Kasumi-1 (cell line): ENCODE measurements around the gene OR10G4.
"Not testable (repeated sequence)": the region's sequence is repeated elsewhere in the genome, so short reads cannot be mapped to it uniquely, and the experiment has no call there.

Experiments used
- DNase-seq, 2 experiments: peaks; one replicate each; lab custom pipeline; 2025; lab: John Stamatoyannopoulos, UW

OR10G4 gene, protein sequence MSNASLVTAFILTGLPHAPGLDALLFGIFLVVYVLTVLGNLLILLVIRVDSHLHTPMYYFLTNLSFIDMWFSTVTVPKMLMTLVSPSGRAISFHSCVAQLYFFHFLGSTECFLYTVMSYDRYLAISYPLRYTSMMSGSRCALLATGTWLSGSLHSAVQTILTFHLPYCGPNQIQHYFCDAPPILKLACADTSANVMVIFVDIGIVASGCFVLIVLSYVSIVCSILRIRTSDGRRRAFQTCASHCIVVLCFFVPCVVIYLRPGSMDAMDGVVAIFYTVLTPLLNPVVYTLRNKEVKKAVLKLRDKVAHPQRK

DNA sequence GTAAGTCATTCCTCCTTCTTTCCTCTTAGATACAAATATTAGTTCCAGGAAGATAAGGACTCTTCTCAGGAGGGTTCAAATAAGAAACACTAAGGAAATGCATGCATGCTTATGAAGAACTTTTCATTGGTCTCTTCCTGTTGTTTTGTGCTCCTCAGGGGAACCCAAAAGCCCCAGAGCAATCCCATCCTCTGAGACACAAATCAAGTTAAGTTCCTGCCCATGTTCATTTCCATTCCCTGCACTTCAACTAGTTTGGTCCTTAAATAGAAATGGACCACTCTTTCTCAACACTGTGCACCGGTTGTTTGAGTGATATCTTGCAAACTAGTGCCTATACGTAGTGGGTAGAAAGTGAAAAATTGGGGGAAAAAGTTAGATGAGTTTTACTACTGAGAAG lies at the start of gene OR10G4:
Gene OR10G4, plus strand, starts transcription at position 301 of the 400 bp plus-strand sequence. CDS start 2,578 bp downstream, outside the sequence.
- no peak for DNase-seq

DNA sequence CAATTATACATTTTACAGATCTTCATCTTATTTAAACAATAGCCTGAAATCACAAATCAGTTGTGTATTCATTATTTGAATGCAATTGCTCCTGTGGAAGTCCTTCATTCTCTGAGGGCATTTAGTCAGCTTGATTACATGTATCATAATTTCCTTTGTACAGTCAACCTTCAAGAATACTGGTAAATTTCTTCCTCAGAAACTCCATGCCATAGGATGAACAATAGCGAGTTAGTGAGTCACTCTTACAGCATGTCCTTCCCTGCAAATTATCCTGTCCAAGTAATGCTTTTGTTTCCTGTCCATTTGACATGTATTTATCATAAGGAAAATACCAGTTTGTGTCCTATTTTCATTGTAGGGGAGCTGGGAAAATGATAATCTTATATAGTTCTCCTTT lies 39.0 kb upstream of the OR10G4 start:
- DNase-seq = no peak

DNA sequence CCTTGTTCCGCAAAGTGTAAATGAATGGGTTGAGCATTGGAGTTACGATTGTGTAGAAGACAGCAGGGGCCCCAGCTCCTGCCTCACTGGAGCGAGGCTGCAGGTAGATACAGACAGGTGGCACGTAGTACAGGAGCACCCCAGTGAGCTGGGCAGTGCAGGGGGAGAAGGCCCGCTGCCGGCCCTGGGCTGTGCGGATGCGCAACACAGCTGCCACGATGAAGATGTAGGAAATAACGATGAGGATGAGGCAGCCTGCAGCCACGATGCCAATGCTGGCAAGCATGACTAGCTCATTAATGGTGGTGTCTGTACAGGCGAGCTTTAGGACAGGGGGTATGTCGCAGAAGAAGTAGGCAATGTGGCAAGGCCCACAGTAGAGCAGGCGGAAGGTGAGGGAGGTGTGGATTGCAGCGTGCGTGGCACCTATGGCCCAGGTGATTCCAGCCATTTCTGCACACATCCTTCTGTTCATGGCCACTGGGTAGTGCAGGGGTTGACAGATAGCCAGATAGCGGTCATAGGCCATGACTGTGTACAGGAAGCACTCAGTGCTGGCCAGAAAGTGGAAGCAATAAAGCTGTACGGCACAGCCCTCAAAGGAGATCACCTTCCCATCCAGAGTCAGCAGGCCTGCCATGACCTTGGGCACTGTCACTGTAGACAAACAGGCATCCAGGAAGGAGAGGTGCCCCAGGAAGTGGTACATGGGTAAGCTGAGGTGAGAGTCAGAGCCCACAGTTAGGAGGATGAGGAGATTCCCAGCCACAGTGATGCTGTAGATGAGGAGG lies 35.8 kb upstream of the OR10G4 start:
- no peak for DNase-seq

DNA sequence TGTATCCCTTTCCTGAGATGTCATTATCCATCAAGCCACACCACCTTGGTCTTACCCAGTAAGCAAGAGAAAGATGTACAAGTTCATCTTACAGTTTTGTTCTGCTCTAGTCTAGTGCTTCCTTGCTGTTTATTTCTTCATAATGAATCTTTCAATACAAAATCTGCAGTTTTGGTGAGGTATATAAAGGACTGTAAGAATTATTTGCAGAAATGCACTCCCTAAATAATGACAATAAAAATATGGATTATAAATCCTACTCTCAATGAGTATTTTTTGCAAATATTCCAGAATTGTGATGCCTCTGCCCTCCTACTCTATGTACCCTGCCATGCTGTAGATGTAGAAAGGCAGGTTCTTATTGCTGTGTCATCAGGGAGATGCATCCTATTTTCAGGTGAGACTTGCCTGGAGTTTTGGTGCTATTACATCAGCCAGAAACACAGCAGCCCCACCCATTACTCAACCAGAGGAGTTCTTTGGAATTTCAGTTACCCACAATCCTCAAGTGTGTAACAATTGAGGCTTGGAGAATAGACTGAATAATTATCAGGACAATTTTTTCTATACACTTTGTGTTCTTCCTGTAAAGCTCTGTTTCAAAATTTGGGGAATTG lies 35.0 kb upstream of the OR10G4 start, which contains the start of gene OR10S1:
Gene OR10S1, minus strand, starts transcription at position 51 of the 617 bp plus-strand sequence. CDS start 117 bp downstream, outside the sequence.
- DNase-seq = no peak

DNA sequence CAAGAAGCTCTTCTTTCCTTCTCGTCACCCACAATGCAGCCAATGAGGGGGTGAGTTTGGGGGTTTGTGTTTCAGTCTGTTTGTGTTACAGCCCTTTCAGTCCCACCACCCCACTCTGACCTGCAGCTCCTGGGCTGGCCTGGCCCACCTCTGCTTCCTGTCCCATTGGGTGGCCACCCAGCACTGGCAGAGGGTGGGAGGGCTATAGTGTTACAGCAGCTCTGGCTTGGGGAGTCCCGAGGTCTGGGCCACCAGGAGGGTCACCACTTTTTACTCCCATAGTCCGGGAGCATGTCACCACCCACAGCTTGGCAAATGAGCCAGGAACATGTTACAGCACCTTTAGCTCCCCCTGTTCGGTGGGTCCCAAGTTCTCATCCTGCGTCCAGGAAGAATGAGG lies 33.5 kb upstream of the OR10G4 start:
- no peak for DNase-seq

DNA sequence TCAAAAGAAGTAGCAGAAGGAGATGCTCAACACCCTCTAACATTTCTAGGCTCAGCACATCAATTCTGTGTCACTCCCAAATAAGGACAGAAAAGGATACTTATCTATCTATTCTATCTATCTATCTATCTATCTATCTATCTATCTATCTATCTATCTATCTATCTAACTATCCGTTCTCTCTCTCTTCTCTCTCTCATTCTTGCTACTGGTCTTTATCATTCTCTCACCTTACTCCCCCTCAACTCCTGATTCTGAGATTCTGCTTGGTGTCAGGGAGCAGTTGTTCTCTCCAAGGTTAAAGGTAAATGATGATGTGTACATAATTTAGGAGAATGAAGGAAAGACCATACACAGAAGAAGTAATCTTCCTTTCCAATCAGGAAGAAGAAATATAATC lies 17.7 kb upstream of the OR10G4 start, which contains the start of gene OR10G6:
Gene OR10G6, minus strand, starts transcription at position 43 of the 400 bp plus-strand sequence. Its CDS starts 0 bp downstream, at position 43.
- no peak for DNase-seq

DNA sequence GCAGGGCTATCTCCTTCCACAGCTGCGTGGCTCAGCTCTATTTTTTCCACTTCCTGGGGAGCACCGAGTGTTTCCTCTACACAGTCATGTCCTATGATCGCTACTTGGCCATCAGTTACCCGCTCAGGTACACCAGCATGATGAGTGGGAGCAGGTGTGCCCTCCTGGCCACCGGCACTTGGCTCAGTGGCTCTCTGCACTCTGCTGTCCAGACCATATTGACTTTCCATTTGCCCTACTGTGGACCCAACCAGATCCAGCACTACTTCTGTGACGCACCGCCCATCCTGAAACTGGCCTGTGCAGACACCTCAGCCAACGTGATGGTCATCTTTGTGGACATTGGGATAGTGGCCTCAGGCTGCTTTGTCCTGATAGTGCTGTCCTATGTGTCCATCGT lies 3.0 kb downstream of the OR10G4 start:
- DNase-seq = not testable (repeated sequence)

DNA sequence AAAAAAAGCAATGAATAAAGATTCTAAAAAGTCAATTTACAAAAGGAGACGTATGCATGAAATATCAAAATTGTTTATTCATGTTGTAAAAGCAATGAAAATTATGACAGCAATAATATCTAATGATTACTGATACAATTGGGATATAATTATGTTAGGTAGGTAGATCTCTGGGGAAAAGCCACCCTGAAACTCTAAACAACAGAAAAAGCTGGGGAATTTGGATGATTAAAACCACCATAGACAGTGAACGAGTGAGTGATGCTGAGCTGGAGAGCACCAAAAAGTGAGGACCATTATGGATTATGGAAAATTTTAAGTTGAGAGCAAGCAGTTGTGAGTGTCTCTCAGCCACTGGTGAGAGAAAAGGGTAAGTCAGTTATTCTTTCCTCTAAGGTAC lies 13.7 kb downstream of the OR10G4 start, which contains the start of gene OR10G8:
Gene OR10G8, plus strand, starts transcription at position 301 of the 400 bp plus-strand sequence. CDS start 2,825 bp downstream, outside the sequence.
- no peak for DNase-seq

DNA sequence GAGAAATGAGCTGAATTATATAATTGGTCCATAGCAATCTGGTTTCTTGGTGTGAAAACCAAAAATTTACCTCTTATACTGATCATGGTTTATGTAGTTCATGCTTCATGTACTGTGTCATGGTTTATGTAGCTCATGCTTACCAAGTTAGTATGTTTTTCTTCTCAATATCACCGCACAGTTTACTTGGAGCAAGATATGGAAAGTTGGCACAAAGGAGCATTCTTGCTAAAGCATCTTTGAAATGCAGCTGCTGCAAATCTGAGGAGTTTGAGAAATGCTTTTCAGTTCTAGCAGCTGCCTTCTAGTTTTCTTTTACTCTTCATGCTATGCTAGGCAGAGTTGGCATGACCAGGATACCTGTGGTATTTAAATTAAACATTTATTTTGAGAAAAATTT lies 23.9 kb downstream of the OR10G4 start:
- DNase-seq = no peak

DNA sequence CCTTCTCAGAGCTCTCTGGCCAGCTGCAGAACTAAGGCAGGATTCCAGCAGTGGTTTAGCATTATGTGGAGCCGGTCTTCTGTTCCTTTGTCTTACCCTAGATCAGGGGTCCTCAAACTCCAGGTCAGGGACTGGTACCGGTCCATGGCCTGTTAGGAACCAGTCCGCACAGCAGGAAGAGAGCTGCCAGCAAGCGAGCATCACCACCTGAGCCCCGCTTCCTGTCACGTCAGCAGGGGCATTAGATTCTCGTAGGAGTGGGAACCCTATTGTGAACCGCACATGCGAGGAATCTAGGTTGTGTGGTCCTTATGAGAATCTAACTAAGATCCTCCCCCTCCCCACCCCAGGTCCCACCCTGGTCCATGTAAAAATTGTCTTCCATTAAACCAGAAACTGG lies 26.8 kb downstream of the OR10G4 start:
- no peak for DNase-seq

DNA sequence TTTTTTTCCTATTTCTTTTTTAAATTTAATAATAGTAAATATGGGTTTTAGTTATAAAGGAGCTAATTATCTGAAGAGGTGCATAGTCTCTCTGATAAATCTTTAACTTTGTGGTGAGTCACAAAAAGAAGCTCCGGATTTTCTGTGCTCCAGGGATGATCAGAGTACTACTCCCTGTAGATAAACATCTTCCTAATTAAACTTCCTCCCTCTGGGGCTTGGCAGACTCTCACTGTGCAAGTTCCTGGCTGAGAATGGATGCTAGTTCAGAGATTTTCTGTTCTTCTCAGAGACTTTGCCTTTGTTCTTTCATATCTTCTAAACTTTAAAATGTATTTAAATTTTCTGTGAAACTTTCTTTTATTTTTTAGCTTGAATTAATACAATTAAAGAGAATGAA lies 28.5 kb downstream of the OR10G4 start, which contains the start of gene OR10G7:
Gene OR10G7, minus strand, starts transcription at position 72 of the 400 bp plus-strand sequence. CDS start 2,324 bp downstream, outside the sequence.
- no peak for DNase-seq

DNA sequence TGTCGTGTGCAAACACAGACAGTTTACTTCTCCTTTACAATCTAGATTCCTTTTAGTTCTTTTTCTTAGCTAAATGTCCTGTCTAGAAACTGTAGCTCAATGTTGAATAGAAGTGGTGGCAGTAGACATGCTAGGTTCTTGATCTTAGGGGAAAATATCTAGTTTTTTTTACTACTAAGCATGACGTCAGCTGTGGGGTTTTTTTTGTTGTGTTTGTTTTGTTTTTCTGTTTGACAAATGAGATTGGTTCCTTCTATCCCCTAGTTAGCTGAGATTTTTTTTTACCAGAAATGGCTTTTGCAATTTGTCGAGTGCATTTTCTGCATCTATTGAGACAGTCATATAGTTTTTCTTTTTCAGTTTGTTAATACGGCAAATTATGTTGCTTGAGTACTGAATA lies 30.6 kb downstream of the OR10G4 start:
- no peak for DNase-seq

DNA sequence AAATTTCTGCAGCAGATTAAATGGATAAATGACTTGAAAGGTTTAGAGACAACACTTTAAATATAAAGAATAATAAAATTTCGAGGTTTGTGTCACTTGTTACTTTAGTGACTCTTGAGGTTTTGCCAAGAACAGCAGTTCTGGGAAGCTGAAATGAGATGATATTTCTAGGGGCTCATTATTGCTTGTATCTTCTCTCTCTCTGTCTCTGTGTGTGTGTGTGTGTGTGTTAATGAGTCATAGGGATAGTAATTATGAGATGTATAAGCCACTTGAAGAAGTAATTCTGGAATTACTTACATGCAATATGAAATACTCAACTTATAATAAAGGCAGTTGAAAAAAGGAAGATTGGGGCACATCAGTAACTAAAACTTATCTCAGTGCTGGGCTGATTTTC lies 38.0 kb downstream of the OR10G4 start:
- DNase-seq = no peak

DNA sequence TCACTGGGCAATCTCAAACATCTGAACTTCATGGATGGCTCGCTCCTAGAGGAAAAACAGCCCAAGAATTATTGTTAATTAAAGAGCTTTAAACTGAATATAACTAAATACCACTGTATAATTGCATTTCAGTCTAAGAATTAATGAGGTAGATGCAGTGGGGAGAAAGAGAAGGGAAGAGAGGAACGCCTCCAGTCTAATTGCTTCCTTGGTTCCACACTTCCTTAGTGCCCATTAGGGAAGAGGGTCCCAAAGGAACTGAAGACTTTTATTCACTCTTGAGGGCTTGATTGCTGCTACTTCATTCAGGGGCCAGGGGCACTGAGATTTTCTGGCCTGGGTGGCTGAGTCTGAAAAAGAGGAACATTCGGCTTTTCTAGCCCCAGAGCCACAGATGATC lies 40.2 kb downstream of the OR10G4 start:
- no peak for DNase-seq
